ENCODE data around the gene PGLYRP4.

- TF ChIP-seq ZNF274 (IDR thresholded peaks at IDR 0.05; ENCODE audit: low read depth, low read length) (no peak), SUZ12 (IDR thresholded peaks at IDR 0.05; ENCODE audit: extremely low read depth, insufficient read depth, insufficient read length) (no peak)
Measured at GRCh38 chr1:153357076-153357852, 8.6 kb upstream of the PGLYRP4 start.
